T-helper 2 cell treated with Interferon-gamma antibody and Interleukin-4, amounts not matched to agents 100 ng/mL and 5 ng/mL, for 36 hours (primary cell): ENCODE data around the gene AREL1. TPM values are rescaled to one million over a fixed set of nuclear protein-coding genes. Genes with fewer than 3 reads are reported as not detected.
"Not testable (repeated sequence)": the region's sequence is repeated elsewhere in the genome, so short reads cannot be mapped to it uniquely, and the experiment has no call there.

Source experiments
- intact Hi-C: fragments of 100-400 bp; cut with micrococcal nuclease; formaldehyde crosslinking; loops from one replicate; pipeline ENCODE4 v1.15.1; 2023
- total RNA-seq: library from RNA; stranded (reverse); gene quantifications from 2 replicates; pipeline ENCODE4 v1.2.3, GENCODE V29; 2022

Gene AREL1, protein sequence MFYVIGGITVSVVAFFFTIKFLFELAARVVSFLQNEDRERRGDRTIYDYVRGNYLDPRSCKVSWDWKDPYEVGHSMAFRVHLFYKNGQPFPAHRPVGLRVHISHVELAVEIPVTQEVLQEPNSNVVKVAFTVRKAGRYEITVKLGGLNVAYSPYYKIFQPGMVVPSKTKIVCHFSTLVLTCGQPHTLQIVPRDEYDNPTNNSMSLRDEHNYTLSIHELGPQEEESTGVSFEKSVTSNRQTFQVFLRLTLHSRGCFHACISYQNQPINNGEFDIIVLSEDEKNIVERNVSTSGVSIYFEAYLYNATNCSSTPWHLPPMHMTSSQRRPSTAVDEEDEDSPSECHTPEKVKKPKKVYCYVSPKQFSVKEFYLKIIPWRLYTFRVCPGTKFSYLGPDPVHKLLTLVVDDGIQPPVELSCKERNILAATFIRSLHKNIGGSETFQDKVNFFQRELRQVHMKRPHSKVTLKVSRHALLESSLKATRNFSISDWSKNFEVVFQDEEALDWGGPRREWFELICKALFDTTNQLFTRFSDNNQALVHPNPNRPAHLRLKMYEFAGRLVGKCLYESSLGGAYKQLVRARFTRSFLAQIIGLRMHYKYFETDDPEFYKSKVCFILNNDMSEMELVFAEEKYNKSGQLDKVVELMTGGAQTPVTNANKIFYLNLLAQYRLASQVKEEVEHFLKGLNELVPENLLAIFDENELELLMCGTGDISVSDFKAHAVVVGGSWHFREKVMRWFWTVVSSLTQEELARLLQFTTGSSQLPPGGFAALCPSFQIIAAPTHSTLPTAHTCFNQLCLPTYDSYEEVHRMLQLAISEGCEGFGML
- total RNA-seq: 47.9 and 52.5 TPM in 2 replicates

DNA sequence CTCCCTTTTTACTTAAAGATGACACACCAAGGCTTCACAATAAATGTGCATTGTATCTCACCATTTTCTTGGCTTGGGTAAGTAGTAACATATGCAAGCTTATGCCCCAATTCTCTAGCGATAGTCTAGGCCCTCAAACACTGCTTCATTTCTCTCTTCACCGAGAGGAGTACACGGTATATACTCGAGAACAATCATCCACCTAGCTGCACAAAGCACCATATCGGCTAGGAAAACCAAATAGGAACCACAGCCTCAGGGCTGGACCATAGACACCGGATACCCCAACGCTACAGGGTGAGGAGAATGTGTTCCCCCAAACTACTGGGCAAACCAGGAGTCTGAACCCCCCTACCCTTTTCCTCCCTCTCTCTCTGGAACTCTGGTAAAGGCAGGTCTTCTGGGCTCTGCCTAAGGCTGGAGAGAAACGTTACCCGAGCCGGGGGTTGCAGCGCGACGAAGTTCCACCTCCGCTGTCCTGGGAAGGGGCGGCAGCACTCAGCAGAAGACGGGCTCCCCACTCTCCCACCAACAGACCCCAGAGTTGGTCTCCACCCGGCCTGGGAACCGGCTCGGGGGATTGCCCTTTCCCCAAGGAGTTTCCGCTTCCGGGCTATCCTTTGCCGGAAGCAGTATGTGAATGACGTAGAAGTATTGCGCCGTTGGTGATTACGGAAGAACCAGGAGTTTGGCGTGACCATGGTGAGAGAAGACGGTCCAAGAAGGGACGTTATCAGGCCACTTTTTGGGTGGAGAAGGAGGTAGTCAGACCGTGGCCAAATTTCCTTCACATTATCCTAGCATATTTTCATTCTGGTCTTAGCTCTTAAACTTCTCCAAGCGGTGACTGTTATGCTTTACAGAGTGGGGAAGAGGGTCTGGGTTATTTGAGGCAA lies at the start of gene AREL1, which contains the start of gene FCF1:
AREL1 (minus strand) TSS at position 582 of the 896 bp plus-strand sequence. CDS start 27,465 bp downstream, outside the sequence.
FCF1 (plus strand) TSS at position 646 of the 896 bp plus-strand sequence; CDS start at position 700, 54 bp downstream.
- intact Hi-C loops: loop anchor here (1.0 to 2.0 kb wide), 4 partner anchors 51 to 948 kb away; partner anchors contain the start of genes ERG28, ISCA2, NPC2 and TTLL5

DNA sequence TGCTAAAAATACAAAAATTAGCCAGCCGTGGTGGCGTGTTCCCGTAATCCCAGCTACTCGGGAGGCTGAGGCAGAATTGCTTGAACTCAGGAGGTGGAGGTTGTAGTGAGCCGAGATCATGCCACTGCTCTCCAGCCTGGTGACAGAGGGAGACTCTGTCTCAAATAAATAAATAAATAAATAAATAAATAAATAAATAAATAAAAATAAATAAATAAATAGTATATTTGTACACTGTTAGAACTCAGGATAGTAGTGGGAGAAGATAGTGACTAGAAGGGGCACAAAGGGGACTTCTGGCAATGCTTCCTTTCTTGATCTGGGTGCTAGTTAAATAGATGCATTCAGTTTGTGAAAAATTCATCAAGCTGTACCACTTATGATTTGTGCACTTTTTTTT lies 45.6 kb upstream of the AREL1 start:
- intact Hi-C loops: not testable (repeated sequence)

DNA sequence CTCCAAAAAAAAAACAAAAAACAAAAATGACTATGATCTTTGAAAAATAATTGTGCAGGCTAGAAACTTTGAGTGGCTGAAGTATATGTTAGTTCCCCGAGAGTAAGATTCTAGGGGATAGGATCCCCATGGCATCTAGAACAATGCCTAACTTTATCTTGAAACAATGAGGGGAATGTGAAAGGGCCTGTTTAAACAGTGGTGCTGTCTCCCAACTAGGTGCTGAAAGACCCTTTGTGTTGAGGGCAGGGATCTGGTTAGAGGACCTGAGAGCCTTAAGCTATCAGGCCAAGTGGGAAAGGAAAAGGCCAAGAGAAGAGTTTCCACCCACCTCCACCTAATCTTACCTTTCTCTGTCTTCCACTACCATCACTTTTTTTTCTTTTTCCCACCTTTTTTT lies 43.4 kb upstream of the AREL1 start:
- intact Hi-C loops: no loop called here

DNA sequence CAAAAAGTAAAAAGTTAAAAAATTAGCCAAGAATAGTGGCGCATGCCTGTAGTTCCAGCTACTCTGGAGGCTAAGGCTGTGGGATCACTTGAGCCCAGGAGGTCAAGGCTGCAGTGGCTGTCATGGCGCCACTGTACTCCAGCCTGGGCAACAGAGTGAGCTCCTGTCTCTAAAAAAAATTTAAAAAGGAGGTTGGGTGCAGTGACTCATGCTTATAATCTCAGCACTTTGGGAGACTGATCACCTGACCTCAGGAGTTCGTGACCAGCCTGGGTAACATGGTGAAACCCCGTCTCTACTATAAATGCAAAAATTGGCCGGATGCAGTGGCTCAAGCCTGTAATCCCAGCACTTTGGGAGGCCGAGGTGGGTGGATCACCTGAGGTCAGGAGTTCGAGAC lies 42.0 kb upstream of the AREL1 start:
- intact Hi-C loops: no loop called here

DNA sequence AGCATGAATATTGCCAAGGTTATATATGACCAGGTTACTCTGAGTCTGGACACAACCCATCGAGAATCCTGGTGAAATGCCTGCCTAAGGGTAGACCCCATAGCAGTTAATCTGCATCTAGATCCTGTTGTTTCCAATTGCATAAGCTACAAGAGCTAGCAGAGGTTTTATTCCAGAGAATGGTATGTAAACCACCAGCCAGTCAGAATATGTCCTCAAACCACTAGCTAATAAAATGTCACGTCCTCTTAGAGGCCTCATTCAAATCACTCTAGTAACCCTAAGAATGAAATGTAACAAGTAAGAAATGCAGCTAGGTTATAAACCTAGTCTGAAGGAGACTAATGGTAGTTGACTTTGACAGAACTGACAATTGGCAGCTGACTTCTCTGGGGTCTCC lies 41.3 kb upstream of the AREL1 start:
- intact Hi-C loops: no loop called here

DNA sequence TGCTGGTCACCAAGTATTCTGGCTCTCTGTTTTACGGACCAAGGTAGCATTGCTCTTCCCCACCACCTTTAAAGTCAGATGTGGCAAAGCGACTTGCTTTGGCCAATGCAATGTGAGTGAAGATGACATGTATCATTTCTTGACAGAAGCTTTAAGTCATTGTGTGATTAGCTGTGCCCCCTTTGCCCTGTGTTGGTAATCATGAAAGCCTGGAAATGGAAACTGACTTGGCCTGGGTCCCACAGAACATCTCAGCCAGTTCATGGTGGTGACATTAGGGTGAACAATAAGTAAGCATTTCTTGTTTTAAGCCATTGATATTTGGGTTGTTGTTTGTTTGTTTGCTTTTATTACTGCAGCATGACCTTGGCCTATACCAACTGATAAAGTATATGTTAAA lies 34.4 kb upstream of the AREL1 start:
- intact Hi-C loops: no loop called here

DNA sequence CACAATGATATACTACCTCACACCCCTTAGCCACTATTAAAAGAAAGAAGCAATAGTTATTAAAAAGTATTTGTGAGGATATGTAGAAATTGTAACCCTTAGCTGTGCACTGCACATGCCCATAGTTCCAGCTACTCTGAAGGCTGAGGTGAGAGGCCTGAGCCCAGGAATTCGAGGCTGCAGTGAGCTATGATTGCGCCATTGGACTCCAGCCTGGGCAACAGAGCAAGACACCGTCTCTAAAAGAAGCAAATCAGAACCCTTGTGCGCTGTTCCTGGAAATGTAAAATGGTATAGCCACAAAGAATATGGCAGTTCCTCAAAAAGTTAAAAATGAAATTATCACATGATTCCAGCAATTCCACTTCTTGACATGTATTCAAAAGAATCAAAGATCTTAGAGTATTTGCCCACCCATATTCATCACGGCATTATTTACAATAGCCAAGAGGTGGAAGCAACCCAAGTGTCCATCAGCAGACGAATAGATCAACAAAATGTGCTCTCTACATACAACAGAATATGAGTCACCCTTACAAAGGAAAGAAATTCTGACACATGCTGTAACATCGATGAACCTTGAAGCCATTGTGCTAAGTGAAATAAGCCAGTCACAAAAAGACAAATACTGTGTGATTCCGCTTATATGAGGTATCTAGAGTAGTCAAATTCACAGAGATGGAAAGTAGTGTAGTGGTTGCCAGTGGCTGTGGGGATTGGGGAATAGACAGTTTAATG lies 26.6 kb upstream of the AREL1 start:
- intact Hi-C loops: no loop called here

DNA sequence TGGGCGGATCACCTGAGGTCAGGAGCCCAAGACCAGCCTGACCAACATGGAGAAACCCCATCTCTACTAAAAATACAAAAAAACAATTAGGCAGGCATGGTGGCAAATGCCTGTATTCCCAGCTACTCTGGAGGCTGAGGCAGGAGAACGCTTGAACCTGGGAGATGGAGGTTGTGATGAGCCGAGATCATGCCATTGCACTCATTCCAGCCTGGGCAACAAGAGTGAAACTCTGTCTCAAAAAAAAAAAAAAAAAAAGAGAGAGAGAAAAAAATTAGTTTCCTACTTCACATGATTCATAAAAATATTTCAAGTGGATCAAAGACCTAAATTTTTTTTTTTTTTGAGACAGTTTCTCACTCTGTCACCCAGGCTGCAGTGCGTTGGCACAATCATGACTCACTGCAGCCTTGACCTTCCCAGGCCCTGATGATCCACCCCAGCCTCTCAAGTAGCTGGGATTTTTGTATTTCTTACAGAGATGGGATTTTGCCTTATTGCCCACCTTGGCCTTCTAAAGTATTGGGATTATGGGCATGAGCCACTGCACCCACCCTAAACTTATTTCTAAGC lies 25.0 kb upstream of the AREL1 start:
- intact Hi-C loops: no loop called here

DNA sequence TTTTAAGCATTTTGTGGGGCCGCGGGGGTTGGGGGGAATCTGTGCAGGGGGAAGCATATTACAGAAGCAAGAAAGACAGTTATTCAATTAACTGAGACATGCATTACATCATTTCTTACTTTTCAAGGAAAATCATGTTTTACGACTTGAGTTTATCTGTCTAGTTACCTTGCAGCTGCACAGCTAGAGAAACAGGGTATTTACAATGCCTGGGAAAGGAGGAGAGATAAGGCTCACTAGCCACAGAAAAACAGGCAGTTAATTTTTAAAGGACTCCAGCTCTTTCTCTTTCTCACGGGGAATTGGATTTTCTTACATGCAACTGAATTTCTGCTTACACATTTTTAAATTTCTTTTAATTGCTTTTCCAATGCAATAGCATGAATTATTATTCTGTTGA lies 22.2 kb upstream of the AREL1 start:
- intact Hi-C loops: no loop called here

DNA sequence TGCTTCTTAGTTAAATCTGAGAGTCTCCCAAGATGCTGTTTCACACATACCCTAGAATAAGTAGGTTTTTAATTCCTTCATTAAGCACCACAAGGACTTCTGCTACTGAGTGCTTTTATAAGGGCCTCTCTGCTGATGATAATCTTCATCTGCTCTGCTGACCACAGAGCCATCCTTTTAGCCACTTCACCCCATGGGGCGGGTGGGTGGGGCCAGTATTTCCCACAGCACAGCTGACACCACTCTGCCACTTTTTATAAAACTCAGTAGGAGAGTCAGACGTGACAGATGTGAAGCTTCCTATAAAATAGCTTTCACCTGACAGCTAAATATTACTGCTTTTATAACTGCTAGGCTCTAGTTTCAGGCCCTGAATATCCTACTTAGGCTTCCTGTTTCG lies 20.3 kb upstream of the AREL1 start:
- intact Hi-C loops: no loop called here

DNA sequence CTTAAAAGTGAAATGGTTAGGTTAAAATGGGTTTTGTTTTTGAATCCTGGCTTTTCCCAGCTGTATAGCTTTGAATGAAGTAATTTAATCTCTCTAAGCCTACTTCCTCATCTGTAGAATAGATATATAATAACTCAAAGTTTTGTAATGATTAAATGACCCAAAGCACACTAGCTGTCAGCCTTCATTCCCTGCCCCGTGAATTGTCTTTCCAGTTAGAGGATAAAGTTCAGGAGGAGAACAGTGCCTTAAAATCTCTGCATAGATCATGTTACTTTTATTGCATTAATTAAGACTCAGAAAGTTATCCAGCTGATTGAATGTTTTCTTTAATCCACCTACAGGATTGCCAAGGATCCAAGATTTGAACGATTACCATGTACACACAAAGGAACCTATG lies 19.5 kb upstream of the AREL1 start:
- intact Hi-C loops: no loop called here

DNA sequence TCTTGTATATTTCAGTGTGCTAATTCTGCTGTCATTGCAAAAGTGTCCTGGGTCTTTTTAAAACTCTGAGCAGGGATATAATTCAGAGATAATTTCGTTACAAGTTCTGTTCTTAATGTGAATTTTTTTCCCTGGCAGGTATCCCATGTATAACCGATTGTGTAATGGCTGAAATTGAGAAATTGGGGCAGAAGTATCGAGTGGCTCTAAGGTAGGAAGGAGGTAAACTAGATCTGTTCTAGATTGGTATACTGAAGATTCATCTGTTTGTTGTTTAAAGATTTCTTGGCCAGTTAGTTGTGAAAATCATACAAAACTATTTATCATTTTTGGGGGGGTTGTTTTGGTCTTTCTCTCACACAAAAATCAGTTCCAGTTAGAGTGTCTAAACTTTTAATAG lies 10.3 kb upstream of the AREL1 start:
- intact Hi-C loops: no loop called here

DNA sequence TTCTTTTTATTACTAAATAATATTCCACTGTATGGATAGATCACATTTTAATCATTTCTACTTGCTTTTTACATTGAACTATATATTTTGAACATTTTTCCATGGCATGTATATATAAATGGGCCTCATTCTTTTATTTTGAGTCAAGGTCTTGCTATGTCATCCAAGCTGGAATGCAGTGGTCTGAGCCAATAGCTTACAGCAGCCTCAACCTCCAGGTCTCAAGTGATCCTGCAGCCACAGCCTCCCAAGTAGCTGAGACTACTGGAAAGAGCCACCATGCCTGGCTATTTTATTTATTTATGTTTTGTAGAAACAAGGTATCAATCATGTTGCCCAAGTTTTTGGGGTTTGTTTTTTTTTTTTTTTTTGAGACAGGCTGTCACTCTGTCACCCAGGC lies 7.6 kb upstream of the AREL1 start:
- intact Hi-C loops: no loop called here

DNA sequence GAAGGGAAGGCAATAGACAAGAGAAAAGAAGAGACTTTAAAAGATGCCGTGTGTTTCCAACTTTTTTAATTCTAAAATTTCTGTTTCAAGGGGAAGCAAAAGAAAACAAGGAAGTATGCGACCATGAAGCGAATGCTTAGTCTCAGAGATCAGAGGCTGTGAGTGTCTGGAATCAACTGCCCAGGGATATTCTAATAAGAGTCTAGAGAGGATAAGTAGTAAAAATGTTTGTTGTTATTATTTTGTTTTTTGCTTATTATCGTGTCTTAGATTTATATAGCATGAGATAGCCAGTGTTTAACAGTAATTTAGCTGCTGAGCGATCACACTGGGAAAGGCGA lies 485 bp upstream of the AREL1 start:
- intact Hi-C loops: loop anchor here (1.0 to 2.0 kb wide), 4 partner anchors 50 to 947 kb away; partner anchors contain the start of genes ERG28, ISCA2, NPC2 and TTLL5

DNA sequence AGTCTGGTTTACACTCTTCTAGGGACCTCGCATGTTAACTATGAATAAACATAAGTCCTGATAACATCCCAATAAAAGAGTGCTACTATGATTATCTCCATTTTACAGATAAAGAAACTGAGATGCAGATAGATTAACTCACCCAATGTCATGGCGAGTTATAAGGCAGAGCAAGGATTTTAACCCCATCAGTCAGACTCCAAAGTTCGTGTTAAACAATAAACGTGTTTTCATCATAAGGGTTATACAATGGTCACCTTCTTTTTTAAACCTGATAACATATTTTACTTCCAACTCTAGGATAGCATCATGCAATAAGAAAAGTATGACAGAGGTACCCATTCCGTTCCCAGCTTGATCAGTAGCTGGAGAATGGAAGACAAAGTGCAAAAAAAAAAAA lies 1.2 kb downstream of the AREL1 start:
- intact Hi-C loops: loop anchor here (2.0 kb wide), 3 partner anchors 93 to 949 kb away; partner anchors contain the start of genes ERG28, ISCA2, NPC2 and TTLL5

DNA sequence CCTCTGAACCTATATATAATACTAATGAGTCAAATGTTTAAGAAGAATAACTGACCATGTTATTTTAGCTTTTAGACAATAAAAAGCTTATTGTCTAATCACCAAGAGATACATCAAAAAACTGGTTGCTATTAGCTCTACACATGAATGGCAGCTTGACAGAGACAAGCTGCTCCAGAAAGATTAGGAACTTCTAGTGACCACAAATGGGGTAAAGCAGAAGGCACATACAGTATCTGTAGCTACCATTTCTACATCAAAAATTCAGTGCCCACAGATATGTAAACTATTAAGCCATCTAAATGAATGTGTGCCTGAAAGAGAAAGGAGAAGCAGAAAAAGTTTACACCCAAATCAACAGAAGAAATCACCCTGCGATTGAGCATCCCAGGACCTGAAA lies 2.4 kb downstream of the AREL1 start:
- intact Hi-C loops: no loop called here

DNA sequence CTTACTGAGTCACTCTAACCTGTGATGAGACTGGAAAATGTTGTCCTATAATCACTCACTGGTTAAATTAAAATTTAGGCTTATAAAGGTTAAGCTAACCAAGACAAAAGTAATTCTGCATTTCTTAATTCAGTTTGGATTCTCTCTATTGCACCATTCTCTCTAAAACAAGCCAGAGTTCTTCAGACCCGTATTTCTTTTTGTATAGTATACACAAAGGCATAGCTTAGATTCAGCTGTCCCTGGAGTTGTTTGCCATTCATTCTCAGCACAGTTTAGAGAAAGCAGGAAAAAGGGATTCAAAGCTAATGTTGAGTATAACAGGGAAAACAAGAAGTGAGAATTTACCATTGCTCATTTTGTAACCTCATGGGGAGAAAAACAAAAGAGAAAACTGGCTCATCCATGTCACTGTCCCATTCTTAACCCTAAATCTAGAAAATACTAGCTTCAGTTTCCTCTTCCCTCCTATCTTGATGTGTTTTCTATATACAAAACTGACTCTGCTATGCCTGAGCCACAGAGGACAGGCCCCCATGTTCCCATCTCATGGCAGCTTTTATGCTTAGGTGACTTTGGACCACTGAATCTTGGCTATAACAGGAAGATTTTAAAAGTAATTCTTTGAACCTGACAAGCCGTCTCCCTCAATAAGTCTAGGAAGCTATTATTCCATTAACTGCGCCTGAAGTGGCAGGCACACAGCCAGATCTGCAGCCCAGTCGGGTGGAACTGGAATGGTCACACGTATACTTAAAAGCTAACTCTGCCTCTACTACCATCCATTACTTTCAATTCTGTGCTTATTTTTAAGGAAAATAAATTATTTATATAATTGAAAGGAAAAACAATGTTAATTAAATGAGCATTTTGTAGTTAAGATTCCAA lies 7.0 kb downstream of the AREL1 start:
- intact Hi-C loops: no loop called here

DNA sequence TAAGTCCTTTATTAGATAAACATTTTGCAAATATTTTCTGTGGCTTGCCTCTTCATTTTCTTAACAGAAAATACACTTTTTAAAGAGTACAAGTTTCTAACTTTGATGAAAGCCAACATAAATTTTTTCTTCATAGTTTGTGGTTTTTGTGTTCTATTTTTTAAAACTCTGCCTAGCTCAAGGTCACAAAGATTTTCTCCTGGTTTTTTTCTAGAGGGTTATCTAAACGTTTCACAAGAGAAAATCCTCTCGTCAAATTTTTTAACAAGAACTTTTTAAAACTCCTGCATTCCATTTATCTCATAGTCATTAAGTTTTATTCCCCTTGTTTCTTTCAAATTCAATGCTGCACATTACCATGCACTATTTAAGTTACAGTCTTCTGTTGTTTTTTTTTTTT lies 8.2 kb downstream of the AREL1 start:
- intact Hi-C loops: no loop called here

DNA sequence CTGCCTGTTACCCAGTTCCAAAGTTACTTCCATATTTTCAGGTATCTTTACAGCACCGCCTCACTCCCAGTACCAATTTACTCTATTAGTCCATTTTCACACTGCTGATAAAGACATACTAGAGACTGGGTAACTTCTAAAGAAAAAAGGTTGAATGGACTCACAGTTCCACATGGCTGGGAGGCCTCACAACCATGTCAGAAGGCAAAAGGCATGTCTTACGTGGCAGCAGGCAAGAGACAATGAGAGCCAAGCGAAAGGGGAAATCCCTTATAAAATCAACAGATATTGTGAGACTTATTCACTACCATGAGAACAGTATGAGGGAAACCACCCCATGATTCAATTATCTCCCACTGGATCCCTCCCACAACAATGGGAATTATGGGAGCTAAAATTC lies 9.8 kb downstream of the AREL1 start:
- intact Hi-C loops: no loop called here
